ENCODE measurements around the gene ZDHHC12.

The ZDHHC12 gene

DNA sequence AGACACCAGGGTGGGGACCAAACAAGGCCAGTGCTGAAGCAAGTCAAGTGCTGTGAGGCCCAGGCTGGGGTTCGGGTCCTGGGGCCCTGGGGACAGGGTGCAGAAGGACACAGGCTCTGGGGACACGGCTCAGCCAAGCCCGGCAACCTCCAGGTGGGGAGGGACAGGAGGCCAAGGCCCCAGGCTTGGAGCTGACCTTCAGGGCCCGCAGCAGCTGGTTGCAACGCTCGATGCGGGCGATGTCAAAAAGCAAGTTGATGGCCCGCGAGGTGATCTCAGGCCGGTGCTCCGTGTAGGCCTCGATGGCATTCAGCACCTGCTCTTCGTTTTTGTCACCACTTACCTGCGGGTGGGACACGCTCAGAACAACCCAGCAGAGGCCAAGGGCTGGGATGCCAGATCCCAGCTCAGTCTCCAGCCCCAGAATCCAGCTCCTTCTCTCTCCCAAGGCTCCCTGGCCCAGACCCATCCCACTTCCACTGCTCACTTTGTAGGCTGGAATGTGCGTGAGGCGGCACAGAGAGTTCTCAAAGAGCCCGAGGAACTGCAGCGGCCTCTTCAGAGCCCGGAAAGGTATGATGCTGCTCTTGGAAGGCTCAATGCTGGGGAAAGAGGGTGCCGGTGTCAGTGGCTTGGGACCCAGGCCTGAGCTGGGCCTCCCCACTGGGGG lies 27.1 kb upstream of the ZDHHC12 start:
- TF ChIP-seq, protein P1, sequence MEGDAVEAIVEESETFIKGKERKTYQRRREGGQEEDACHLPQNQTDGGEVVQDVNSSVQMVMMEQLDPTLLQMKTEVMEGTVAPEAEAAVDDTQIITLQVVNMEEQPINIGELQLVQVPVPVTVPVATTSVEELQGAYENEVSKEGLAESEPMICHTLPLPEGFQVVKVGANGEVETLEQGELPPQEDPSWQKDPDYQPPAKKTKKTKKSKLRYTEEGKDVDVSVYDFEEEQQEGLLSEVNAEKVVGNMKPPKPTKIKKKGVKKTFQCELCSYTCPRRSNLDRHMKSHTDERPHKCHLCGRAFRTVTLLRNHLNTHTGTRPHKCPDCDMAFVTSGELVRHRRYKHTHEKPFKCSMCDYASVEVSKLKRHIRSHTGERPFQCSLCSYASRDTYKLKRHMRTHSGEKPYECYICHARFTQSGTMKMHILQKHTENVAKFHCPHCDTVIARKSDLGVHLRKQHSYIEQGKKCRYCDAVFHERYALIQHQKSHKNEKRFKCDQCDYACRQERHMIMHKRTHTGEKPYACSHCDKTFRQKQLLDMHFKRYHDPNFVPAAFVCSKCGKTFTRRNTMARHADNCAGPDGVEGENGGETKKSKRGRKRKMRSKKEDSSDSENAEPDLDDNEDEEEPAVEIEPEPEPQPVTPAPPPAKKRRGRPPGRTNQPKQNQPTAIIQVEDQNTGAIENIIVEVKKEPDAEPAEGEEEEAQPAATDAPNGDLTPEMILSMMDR (IDR thresholded peaks at IDR 0.05; ENCODE audit: insufficient read depth, low read depth, low read length, missing control alignments): no peak
- DNase-seq (ENCODE audit: low read depth): no peak
- no peak overlapping the region for H3K4me3 ChIP-seq (ENCODE audit: low read depth, low read length)

GRCh38 chr9:128747241-128747640 lies 23.3 kb upstream of the ZDHHC12 start:
- TF ChIP-seq, protein P1 (IDR thresholded peaks at IDR 0.05; ENCODE audit: insufficient read depth, low read depth, low read length, missing control alignments): no peak
- H3K4me3 ChIP-seq (ENCODE audit: low read depth, low read length): no peak overlapping the region
- DNase-seq (ENCODE audit: low read depth): no peak

DNA sequence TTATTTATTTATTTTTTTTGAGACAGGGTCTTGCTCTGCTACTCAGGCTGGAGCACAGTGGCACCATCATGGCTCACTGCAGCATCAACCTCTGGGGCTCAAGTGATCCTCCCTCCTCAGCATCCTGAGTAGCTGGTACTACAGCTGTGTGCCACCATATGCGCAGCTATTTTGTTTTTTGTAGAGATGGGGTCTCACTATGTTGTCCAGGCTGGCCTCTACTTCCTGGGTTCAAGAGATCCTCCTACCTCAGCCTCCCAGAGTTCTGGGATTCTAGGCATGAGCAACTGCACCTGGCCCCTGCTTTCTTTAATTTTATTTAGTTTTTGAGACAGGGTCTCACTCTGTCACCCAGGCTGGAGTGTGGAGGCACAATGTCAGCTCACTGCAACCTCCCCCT lies 19.5 kb upstream of the ZDHHC12 start:
- DNase-seq (ENCODE audit: low read depth): no peak
- TF ChIP-seq, protein P1 (IDR thresholded peaks at IDR 0.05; ENCODE audit: insufficient read depth, low read depth, low read length, missing control alignments): no peak
- H3K4me3 ChIP-seq (ENCODE audit: low read depth, low read length): no peak overlapping the region

DNA sequence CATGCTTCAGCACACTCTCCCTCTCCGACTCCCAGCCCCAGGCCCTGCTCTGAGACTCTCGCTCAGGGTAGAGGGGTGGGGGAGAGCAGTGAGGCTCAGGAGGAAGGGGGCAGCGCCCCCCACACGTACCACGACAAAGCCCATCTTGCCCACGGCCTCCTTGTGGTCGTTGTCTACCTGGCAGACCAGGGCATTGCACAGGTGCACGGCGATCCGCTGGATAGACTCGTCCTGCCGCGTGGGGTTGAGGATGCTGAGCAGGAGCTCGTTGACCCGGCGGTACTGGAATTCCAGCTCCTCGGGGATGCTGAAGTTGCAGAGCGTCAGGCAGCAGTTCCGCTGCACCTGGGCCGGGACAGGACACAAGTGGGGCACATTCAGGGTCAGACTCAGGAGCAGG lies 18.5 kb upstream of the ZDHHC12 start:
- no peak for DNase-seq (ENCODE audit: low read depth)
- H3K4me3 ChIP-seq (ENCODE audit: low read depth, low read length): no peak overlapping the region
- TF ChIP-seq, protein P1 (IDR thresholded peaks at IDR 0.05; ENCODE audit: insufficient read depth, low read depth, low read length, missing control alignments): no peak

- no peak overlapping the region for H3K4me3 ChIP-seq (ENCODE audit: low read depth, low read length)
- TF ChIP-seq, protein P1 (IDR thresholded peaks at IDR 0.05; ENCODE audit: insufficient read depth, low read depth, low read length, missing control alignments): no peak
- DNase-seq (ENCODE audit: low read depth): no peak
These were observed 11.4 kb upstream of the ZDHHC12 start for GRCh38 chr9:128735373-128735772.

DNA sequence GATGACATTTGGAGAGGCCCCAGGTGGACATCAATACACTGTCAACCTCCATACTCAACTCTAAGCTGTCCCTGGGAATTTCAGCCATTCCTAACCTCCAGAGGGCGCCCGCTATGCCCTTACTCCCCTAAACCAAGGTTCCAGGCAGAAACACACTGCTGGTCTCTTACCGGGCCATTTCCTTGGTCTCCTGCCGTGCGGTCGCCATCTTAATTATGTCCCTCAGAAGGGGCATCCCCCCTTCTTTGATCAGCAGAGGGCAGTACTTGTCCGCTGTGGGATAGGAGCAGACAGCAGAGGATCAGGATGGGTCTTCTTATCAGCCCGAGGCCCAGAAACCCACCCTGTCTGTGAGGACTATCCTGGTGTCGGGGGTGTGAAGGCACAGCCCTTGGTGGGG lies 9.3 kb upstream of the ZDHHC12 start:
- peak; percentile 63 for DNase-seq (ENCODE audit: low read depth)
- TF ChIP-seq, protein P1 (IDR thresholded peaks at IDR 0.05; ENCODE audit: insufficient read depth, low read depth, low read length, missing control alignments): peak; percentile 55
- no peak overlapping the region for H3K4me3 ChIP-seq (ENCODE audit: low read depth, low read length)

GRCh38 chr9:128732576-128732975 lies 8.6 kb upstream of the ZDHHC12 start:
- no peak overlapping the region for H3K4me3 ChIP-seq (ENCODE audit: low read depth, low read length)
- TF ChIP-seq, protein P1 (IDR thresholded peaks at IDR 0.05; ENCODE audit: insufficient read depth, low read depth, low read length, missing control alignments): no peak
- no peak for DNase-seq (ENCODE audit: low read depth)

Data from GM12865 (cell line).